HEK293T (cell line): ENCODE results near the gene IL4R.

Experiments used
- CTCF ChIA-PET: fragments of 350-600 bp; formaldehyde crosslinking; extraction: SDS; loops from one replicate; lab custom pipeline; 2021; ENCODE audit warnings: antibody characterized with exemption, inconsistent platforms; lab: Yijun Ruan, JAX
- POLR2A ChIA-PET: fragments of 350-600 bp; formaldehyde crosslinking; extraction: SDS; loops from one replicate; lab custom pipeline; 2020; ENCODE audit warnings: antibody characterized with exemption, inconsistent platforms; lab: Yijun Ruan, JAX
- DNase-seq: peaks from one replicate; pipeline ENCODE4 v3.0.0; 2012; ENCODE audit warnings: mixed read lengths; ENCODE audit errors: extremely low spot score
- ARNT ChIP-seq: fragments of 450-650 bp; IDR thresholded peaks from 2 replicates; pipeline ENCODE4 v1.6.1; 2017; ENCODE audit warnings: mild to moderate bottlenecking
- BHLHE40 ChIP-seq: fragments of 450-650 bp; IDR thresholded peaks from 2 replicates; pipeline ENCODE4 v1.6.1; 2016; ENCODE audit warnings: mild to moderate bottlenecking, moderate library complexity, borderline replicate concordance
- CTBP1 ChIP-seq: fragments of 450-650 bp; IDR thresholded peaks from 2 replicates; pipeline ENCODE4 v1.6.1; 2016; ENCODE audit warnings: borderline replicate concordance
- ELF4 ChIP-seq: fragments of 450-650 bp; IDR thresholded peaks from 2 replicates; pipeline ENCODE4 v1.6.1; 2017; ENCODE audit warnings: antibody characterized with exemption
- FOXA1 ChIP-seq: fragments of 450-650 bp; IDR thresholded peaks from 2 replicates; pipeline ENCODE4 v1.6.1; 2016; ENCODE audit warnings: mild to moderate bottlenecking
- FOXK2 ChIP-seq: fragments of 450-650 bp; IDR thresholded peaks from 2 replicates; pipeline ENCODE4 v1.6.1; 2016; ENCODE audit warnings: mild to moderate bottlenecking
- FOXM1 ChIP-seq: fragments of 450-650 bp; IDR thresholded peaks from 2 replicates; pipeline ENCODE4 v1.6.1; 2017; ENCODE audit warnings: mild to moderate bottlenecking, borderline replicate concordance
- HDGF ChIP-seq: fragments of 450-650 bp; IDR thresholded peaks from 2 replicates; pipeline ENCODE4 v1.6.1; 2017; ENCODE audit warnings: antibody characterized with exemption, borderline replicate concordance
- L3MBTL2 ChIP-seq: fragments of 450-650 bp; conservative IDR thresholded peaks from 2 replicates; pipeline ENCODE4 v1.6.1; 2016; ENCODE audit warnings: mild to moderate bottlenecking
- LEF1 ChIP-seq: fragments of 450-650 bp; IDR thresholded peaks from 2 replicates; pipeline ENCODE4 v1.6.1; 2017; ENCODE audit warnings: mild to moderate bottlenecking, borderline replicate concordance
- NFRKB ChIP-seq: fragments of 450-650 bp; IDR thresholded peaks from 2 replicates; pipeline ENCODE4 v1.6.1; 2016; ENCODE audit warnings: mild to moderate bottlenecking, moderate library complexity
- SP1 ChIP-seq: fragments of 450-650 bp; IDR thresholded peaks from 2 replicates; pipeline ENCODE4 v1.6.1; 2017
- SUZ12 ChIP-seq: fragments of 450-650 bp; IDR thresholded peaks from 2 replicates; pipeline ENCODE4 v1.6.1; 2016; ENCODE audit warnings: mild to moderate bottlenecking
- TARDBP ChIP-seq: fragments of 450-650 bp; IDR thresholded peaks from 2 replicates; pipeline ENCODE4 v1.6.1; 2016
- ZNF384 ChIP-seq: fragments of 450-650 bp; IDR thresholded peaks from 2 replicates; pipeline ENCODE4 v1.6.1; 2016
- TF ChIP-seq, protein P1 (sequence below): fragments of 450-650 bp; IDR thresholded peaks from 2 replicates; pipeline ENCODE4 v1.6.1; 2016

IL4R gene

DNA sequence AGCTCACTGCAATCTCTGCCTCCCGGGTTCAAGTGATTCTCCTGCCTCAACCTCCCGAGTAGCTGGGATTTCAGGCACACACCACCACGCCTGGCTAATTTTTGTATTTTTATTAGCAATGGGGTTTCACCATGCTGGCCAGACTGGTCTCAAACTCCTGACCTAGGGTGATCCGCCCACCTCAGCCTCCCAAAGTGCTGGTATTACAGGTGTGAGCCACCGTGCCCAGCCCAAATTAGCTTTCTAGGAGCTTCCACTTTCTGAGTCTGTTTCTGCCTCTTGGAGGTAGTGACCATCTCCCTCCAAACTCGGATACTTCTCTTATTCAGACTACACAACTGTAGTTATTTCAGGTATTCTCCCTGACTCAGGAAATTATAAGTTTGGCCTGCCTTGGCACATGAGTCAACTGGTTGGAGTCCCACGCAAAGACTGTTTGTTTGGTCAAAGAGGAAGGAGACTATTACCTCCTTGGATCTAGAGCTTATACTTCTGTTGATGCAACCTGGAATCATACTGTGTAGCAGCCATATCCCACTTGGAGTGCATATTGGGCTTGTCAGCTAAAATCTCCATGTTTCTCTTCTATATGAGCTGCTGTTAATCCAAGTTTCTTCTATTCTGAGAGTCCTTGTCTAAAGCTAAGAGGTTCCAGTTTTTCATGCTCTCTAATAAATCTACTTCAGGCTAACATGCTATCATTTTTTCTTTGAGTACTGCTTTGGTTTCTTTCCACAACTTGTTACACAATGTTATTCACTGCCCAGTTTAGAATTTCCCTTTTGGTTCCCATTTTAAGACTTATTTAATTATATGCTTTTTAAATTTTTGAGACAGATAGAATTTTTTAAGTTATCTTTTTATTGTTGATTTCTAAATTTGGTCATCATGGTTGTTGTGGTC lies 7.5 kb downstream of the IL4R start:
- no peak for DNase-seq
- no peak for TF ChIP-seq ZNF384
- TF ChIP-seq SUZ12, result no peak
- no peak for TF ChIP-seq FOXM1
- no peak for TF ChIP-seq FOXA1
- TF ChIP-seq HDGF, result no peak
- TF ChIP-seq BHLHE40, result no peak
- TF ChIP-seq SP1, result no peak
- TF ChIP-seq ELF4, result no peak
- TF ChIP-seq TARDBP, result no peak
- no peak for TF ChIP-seq FOXK2
- POLR2A ChIA-PET, result no interaction called here
- CTCF ChIA-PET, result no interaction called here

DNA sequence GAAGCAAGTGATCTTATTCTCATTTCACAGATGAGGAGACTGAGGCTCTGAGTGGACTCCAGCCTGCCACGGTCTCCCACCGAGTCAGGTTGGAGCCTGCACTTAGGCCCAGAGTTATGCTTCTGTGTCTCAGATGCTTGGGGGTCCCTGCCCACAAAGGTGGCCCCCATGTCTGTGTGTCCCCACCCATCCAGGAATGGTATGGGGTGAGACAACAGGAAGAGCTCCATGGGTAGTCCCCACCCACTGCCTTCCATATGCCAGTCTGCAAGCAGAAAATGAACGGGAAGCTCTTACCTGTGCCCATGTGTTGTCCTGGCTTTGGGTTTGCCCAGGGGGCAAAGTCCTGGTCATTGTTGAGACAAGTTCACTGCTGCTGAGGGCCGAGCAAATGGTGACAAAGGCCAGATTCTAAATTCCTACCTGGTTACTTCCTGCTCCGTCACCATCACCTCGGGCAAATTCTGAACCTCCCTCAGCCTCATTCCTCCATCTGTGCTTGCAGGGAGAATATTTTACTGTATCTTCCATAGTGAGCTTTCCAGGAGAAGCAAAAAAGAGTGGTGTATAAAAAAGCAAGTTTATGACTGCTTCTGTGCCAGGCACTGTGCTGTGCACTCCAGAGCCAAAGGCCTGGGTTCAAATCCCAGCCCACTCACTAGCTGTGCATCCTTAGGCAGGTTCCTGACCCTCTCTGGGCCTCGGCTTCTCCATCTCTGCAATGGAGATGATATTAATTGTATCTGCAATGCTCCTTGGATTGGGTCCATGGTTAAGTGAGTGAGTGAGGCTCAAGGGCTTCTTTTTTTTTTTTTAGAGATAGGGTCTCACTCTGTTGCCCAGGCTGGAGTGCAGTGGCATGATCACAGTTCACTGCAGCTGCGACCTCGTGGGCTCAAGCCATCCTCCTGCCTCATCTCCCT lies 9.3 kb downstream of the IL4R start:
- DNase-seq, result no peak
- POLR2A ChIA-PET, result no interaction called here
- CTCF ChIA-PET, result no interaction called here
- TF ChIP-seq ARNT (no peak), LEF1 (no peak), BHLHE40 (no peak), NFRKB (no peak), ZNF384 (no peak), FOXK2 (no peak), FOXM1 (no peak), SP1 (no peak)
- TF ChIP-seq, protein P1, sequence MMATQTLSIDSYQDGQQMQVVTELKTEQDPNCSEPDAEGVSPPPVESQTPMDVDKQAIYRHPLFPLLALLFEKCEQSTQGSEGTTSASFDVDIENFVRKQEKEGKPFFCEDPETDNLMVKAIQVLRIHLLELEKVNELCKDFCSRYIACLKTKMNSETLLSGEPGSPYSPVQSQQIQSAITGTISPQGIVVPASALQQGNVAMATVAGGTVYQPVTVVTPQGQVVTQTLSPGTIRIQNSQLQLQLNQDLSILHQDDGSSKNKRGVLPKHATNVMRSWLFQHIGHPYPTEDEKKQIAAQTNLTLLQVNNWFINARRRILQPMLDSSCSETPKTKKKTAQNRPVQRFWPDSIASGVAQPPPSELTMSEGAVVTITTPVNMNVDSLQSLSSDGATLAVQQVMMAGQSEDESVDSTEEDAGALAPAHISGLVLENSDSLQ, result no peak

DNA sequence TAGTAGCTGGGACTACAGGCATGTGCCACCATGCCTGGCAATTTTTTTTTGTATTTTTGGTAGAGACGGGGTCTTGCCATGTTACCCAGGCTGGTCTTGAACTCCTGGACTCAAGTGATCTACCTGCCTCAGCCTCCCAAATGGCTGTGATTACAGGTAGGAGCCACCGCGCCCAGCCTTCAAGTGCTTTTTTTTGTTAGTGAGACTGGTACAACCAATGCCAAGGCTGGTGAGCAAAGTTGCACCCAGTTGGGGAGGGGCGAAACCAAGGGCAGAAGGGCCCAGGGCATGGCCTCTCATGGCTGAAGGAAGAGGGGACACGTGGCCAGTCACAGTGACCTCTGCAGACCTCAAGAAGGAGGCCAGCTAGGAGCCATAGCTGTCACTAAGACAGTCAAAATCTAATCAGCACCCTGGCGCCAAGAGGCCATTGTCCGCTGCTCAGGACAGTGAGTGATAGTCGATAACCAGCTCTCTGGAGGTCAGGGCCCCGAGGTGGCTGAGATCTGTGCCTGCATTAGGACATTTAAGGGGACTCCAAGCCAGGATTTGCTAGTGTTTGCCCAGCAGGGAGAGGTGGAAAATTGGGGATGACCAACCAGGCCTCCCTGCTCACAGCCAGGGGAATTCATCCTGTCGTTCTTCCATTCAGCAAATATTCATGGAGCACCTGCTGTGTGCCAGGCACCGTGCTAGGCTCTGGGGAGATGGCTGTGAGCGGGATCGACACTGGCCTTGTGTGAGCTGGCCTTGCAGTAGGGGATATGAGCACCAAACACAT lies 10.2 kb downstream of the IL4R start:
- no peak for TF ChIP-seq BHLHE40
- TF ChIP-seq SP1, result no peak
- TF ChIP-seq FOXM1, result no peak
- no peak for TF ChIP-seq ARNT
- TF ChIP-seq SUZ12, result no peak
- TF ChIP-seq, protein P1, result no peak
- TF ChIP-seq FOXK2, result no peak
- no peak for TF ChIP-seq ELF4
- TF ChIP-seq CTBP1, result no peak
- TF ChIP-seq ZNF384, result no peak
- no peak for TF ChIP-seq LEF1
- POLR2A ChIA-PET, result no interaction called here
- CTCF ChIA-PET, result no interaction called here
- DNase-seq, result no peak

DNA sequence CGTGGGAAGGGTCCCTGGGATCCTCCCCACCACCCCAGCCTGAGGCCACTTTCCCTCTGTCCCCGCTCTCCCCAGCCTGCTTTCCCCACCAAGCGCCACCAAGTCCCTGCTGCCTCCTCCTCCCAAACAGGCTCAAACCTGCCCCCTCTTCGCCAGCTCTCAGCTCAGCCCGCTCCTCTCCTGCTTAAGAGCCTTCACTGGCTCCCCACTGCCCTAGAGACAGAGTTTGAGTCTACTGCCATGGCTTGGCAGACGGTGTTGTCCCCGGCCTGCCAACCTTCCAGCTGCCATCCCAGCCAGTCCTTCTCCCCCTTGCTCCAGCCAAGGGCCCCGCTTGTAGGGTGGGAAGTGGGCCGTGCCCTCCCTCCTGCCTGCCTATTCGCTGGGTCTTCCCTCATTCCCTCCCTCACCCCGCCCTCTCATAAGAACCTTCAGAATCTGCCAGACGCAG lies 11.1 kb downstream of the IL4R start:
- ChIA-PET POLR2A (no interaction called here), CTCF (no interaction called here)
- DNase-seq, result no peak
- no peak for TF ChIP-seq NFRKB
- TF ChIP-seq ARNT, result no peak
- TF ChIP-seq, protein P1, result no peak
- no peak for TF ChIP-seq SP1
- no peak for TF ChIP-seq CTBP1
- TF ChIP-seq BHLHE40, result no peak
- TF ChIP-seq HDGF, result no peak
- no peak for TF ChIP-seq TARDBP
- no peak for TF ChIP-seq L3MBTL2
- TF ChIP-seq LEF1, result no peak
- no peak for TF ChIP-seq SUZ12
- TF ChIP-seq FOXA1, result no peak
- TF ChIP-seq ZNF384, result no peak
- TF ChIP-seq ELF4, result no peak

DNA sequence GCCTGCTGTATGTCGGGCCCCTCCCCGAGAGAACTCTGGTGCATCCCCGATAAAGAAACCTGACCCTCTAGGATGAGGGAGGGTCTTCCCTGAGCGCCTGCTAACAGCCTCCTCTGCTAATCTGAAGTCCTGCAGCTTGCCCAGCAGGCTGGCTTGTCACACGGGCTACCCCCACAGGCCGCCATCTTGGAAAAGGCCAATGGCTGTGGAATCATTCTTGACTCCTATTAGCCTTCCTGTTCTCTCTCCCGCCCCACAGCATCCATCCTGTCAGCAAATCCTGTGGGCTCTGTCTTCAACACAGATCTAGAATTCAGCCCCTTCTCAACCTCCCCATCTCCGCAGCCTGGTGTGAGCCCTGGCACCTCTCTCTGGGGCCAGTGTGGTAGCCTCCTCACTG lies 12.0 kb downstream of the IL4R start:
- ChIA-PET CTCF (no interaction called here), POLR2A (no interaction called here)
- DNase-seq, result no peak
- TF ChIP-seq BHLHE40 (no peak), ZNF384 (no peak), ELF4 (no peak), TARDBP (no peak), L3MBTL2 (no peak), CTBP1 (no peak), FOXM1 (no peak), NFRKB (no peak), FOXA1 (no peak), LEF1 (no peak), FOXK2 (no peak), SUZ12 (no peak), SP1 (no peak), HDGF (no peak), ARNT (no peak)
- TF ChIP-seq, protein P1, result no peak
